ENCODE data around the gene ALAD.
"Not testable (repeated sequence)": the region's sequence is repeated elsewhere in the genome, so short reads cannot be mapped to it uniquely, and the experiment has no call there.

The ALAD gene

DNA sequence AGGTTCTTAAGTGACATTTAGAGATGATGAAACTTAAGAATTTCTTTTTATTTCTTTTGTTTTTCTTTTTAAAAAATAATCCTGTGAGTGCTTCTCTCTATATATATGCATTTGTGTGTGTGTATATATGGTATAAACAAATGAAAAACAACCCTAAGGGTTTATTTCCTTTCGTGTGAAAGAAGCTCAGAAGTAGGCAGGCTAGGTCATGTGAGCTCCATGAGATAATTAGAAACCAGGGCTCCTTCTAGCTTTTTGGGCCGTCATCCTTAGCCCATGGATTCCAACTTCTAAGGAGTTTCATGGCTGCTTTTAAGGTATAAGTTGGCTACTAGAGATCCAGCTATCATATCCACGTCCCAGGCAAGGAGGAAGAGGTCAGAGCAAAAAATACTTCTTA is 20.6 kb upstream of the ALAD start:
- H3K9me3 ChIP-seq (ENCODE audit: low read length) = no peaks in the 10 kb centered on the region
- H3K4me3 ChIP-seq (ENCODE audit: low read depth in 1 of 2, low read length in 2 of 2) = no peak overlapping the region
- no peak overlapping the region for H3K9ac ChIP-seq (ENCODE audit: low read length)
- H3K27me3 ChIP-seq (ENCODE audit: control insufficient read depth in 1 of 2, insufficient read depth in 2 of 2, low read length in 2 of 2) = no peaks in the 10 kb centered on the region
- no peak overlapping the region for H3K27ac ChIP-seq (ENCODE audit: low read depth, low read length)
- H3K4me1 ChIP-seq (ENCODE audit: insufficient read depth, low read length) = no peaks in the 10 kb centered on the region
- no peaks in the 10 kb centered on the region for H3K36me3 ChIP-seq (ENCODE audit: insufficient read depth, low read length)

DNA sequence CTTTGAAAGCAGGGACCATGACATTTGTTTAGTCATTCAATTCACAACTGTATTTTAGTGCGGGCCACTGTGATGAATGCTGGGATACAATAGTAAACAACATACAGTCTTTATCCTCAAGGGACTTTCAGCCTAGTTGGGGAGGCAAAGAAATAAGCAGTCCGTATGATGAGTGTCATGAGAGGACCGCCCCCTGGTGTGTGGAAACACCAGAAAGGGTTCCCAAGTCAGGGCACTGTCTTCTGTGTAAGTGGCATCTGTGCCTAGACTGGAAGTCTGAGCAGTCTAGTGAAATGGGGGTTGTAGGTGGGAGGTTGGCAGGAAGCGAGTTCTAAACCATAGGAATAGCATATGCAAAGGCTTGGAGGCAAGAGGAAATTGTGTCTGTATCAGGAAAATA is 16.3 kb upstream of the ALAD start:
- Histone ChIP-seq H3K27me3 (ENCODE audit: control insufficient read depth in 1 of 2, insufficient read depth in 2 of 2, low read length in 2 of 2) (no peaks in the 10 kb centered on the region), H3K36me3 (ENCODE audit: insufficient read depth, low read length) (no peaks in the 10 kb centered on the region), H3K4me3 (ENCODE audit: low read depth in 1 of 2, low read length in 2 of 2) (no peak overlapping the region), H3K9ac (ENCODE audit: low read length) (no peak overlapping the region), H3K4me1 (ENCODE audit: insufficient read depth, low read length) (no peaks in the 10 kb centered on the region), H3K27ac (ENCODE audit: low read depth, low read length) (no peak overlapping the region), H3K9me3 (ENCODE audit: low read length) (no peaks in the 10 kb centered on the region)

DNA sequence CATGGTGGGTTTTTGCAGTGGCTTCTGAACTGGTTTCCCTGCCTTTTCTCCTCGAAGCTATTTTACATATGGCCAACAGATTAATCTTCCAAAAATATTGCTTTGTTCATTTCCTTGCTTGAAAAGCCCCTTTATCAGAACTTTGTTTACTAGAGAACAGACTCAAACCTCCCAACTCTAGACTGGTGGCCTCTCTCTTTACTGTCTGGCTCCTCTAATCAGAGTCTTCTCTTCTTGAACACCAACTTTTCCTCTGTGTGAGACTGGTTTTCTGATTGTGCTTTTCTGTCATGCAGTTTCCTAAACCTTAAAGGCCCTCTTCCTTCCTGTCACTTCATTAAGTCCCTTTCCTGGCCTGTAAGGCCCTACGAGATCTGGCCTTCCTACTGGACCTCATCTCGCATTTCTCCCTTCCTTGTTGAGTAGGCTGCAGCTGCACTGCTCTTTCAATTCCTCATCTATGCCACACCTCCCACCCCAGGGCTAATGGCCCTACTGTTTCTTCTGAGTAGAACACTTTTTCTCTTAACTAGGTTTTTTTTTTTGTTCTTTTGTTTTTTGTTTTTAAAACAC is 15.2 kb upstream of the ALAD start:
- H3K4me3 ChIP-seq (ENCODE audit: low read depth in 1 of 2, low read length in 2 of 2) = no peak overlapping the region
- no peaks in the 10 kb centered on the region for H3K36me3 ChIP-seq (ENCODE audit: insufficient read depth, low read length)
- H3K27me3 ChIP-seq (ENCODE audit: control insufficient read depth in 1 of 2, insufficient read depth in 2 of 2, low read length in 2 of 2) = no peaks in the 10 kb centered on the region
- H3K4me1 ChIP-seq (ENCODE audit: insufficient read depth, low read length) = no peaks in the 10 kb centered on the region
- H3K27ac ChIP-seq (ENCODE audit: low read depth, low read length) = no peak overlapping the region
- H3K9me3 ChIP-seq (ENCODE audit: low read length) = no peaks in the 10 kb centered on the region
- no peak overlapping the region for H3K9ac ChIP-seq (ENCODE audit: low read length)

DNA sequence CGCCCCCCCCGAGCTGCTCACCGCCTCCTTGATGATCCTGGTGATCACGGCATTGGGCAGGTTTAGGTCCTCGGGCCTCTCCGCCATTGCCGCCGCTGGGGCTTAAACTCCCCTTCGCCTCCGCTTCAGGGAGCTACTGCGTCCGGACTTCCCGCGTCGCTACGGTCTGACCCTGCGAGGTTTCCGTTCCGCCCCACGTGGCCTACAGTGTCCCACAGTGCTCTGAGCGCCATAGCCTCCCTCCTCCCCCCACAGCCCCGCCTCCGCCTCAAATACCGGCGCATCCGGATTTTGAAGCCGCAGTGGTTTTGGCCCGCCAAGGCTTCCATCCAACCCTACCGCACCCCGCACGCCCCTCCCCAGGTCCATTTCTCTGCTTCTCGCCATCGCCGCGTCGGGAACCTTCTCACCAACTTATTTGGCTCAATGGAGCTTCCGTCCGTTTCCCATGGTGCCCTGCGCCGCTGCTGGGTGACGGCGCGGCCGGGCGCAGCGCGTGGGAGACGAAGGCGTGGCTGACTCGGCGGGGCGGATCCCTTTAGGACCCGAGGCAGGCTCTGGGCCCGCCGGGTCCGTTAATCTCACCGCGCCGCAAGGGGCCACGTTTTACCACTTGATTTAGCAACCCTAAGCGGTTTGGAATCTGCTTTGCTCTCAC is 9.3 kb upstream of the ALAD start, which contains the start of the genes C9orf43 and POLE3:
C9orf43 (plus strand) TSS at position 541 of the 658 bp plus-strand sequence. CDS start 2,747 bp downstream, outside the sequence.
POLE3 (minus strand) TSS at position 469 of the 658 bp plus-strand sequence; CDS start at position 87, 382 bp downstream.
- Histone ChIP-seq H3K27ac (ENCODE audit: low read depth, low read length) (peak within 1 kb of the TSS; percentile 99), H3K9me3 (ENCODE audit: low read length) (no peaks in the 10 kb centered on the region), H3K9ac (ENCODE audit: low read length) (peak within 1 kb of the TSS; percentile 100), H3K27me3 (ENCODE audit: control insufficient read depth in 1 of 2, insufficient read depth in 2 of 2, low read length in 2 of 2) (no peaks in the 10 kb centered on the region), H3K4me3 (ENCODE audit: low read depth in 1 of 2, low read length in 2 of 2) (peak within 1 kb of the TSS; percentile 72 to 95), H3K4me1 (ENCODE audit: insufficient read depth, low read length) (peaks cover 5% of the 10 kb centered on the region), H3K36me3 (ENCODE audit: insufficient read depth, low read length) (peaks cover 19% of the 10 kb centered on the region)

DNA sequence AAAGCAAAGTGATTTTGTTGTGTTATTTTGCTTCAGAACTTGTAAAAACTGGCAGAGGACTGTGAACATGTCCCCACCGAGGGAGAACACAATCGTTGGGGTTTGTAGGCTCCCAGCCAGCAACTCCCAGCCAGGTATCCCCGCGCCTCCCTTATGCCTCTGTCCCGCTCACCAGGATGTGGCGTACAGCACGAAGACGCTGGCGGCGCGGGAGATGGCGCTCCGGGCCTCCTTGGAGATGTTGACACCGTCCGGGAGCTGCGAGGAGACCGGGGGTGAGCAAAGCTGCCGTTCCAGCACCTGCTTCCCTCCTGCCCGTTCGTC is 8.8 kb upstream of the ALAD start:
- Histone ChIP-seq H3K27ac (ENCODE audit: low read depth, low read length) (peak overlapping the region; percentile 99), H3K4me3 (ENCODE audit: low read depth in 1 of 2, low read length in 2 of 2) (peak overlapping the region; percentile 72 to 95), H3K36me3 (ENCODE audit: insufficient read depth, low read length) (peaks cover 19% of the 10 kb centered on the region), H3K9ac (ENCODE audit: low read length) (peak overlapping the region; percentile 100), H3K27me3 (ENCODE audit: control insufficient read depth in 1 of 2, insufficient read depth in 2 of 2, low read length in 2 of 2) (no peaks in the 10 kb centered on the region), H3K9me3 (ENCODE audit: low read length) (no peaks in the 10 kb centered on the region), H3K4me1 (ENCODE audit: insufficient read depth, low read length) (peaks cover 5% of the 10 kb centered on the region)

DNA sequence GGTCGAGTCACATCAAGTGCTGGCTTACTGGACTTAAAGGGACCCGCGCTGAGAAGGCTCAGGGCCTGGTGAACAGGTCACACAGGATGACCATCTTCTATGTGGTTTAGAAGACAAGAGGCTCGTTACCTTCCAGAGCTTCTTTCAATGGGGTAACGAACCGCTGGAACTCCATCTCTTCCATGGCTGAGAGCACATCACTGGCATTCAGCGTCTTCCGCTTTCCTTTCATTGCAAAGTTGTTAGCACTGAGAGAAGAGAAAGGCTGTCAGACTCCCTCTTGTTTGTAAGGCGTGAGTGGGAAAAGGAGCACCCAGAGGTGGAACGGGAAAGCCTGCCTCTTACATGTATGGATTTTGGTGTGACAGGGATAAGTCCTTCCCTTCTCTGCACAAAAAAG is 8.4 kb upstream of the ALAD start:
- peaks cover 19% of the 10 kb centered on the region for H3K36me3 ChIP-seq (ENCODE audit: insufficient read depth, low read length)
- peak overlapping the region; percentile 99 for H3K27ac ChIP-seq (ENCODE audit: low read depth, low read length)
- no peaks in the 10 kb centered on the region for H3K9me3 ChIP-seq (ENCODE audit: low read length)
- H3K9ac ChIP-seq (ENCODE audit: low read length) = peak overlapping the region; percentile 100
- H3K4me3 ChIP-seq (ENCODE audit: low read depth in 1 of 2, low read length in 2 of 2) = peak overlapping the region; percentile 72 to 95
- peaks cover 5% of the 10 kb centered on the region for H3K4me1 ChIP-seq (ENCODE audit: insufficient read depth, low read length)
- H3K27me3 ChIP-seq (ENCODE audit: control insufficient read depth in 1 of 2, insufficient read depth in 2 of 2, low read length in 2 of 2) = no peaks in the 10 kb centered on the region

DNA sequence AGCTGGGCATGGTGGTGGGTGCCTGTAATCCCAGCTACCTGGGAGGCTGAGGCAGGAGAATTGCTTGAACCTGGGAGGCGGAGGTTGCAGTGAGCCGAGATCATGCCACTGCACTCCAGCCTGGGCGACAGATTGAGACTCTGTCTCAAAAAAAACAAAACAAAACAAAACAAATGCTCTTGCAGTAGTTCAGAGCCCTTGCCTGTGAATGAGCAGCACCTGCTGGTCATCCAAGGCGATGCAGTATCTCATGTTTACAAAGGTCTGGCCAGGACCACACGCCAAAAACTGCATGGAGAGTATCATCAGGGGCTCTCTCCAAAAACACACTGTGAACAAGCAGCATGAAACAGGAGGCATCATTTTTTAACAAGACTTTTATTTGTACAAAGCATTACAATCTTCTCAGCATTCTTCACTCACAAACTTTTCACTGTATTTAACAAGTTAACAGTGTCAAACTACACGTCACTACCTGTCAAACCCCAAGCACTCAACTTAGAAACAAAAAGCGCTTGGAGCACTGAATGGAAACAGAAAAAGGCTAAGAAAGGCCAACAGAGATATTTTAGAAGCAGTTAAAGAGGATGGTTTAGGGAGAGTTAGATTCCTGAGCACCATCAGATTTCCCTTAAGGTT is 5.9 kb upstream of the ALAD start:
- H3K27ac ChIP-seq (ENCODE audit: low read depth, low read length); H3K27me3 ChIP-seq (ENCODE audit: control insufficient read depth in 1 of 2, insufficient read depth in 2 of 2, low read length in 2 of 2); H3K4me3 ChIP-seq (ENCODE audit: low read depth in 1 of 2, low read length in 2 of 2); H3K4me1 ChIP-seq (ENCODE audit: insufficient read depth, low read length); H3K9ac ChIP-seq (ENCODE audit: low read length); H3K9me3 ChIP-seq (ENCODE audit: low read length): not testable (repeated sequence)
- peaks cover 19% of the 10 kb centered on the region for H3K36me3 ChIP-seq (ENCODE audit: insufficient read depth, low read length)

DNA sequence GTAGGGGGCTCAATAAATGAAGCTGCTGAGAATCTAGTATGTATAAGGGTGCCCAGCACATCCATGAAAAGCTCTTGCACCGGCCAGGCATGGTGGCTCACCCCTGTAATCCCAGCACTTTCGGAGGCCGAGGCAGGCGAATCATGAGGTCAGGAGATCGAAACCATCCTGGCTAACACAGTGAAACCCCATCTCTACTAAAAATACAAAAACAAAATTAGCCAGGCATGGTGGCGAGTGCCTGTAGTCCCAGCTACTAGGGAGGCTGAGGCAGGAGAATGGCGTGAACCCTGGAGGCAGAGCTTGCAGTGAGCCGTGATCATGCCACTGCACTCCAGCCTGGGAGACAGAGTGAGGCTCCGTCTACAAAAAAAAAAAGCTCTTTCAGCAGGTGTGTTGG is 5.3 kb upstream of the ALAD start:
- Histone ChIP-seq H3K4me1 (ENCODE audit: insufficient read depth, low read length) (peaks cover 10% of the 10 kb centered on the region), H3K36me3 (ENCODE audit: insufficient read depth, low read length) (peaks cover 19% of the 10 kb centered on the region)
- not testable (repeated sequence) for H3K9ac ChIP-seq (ENCODE audit: low read length); H3K9me3 ChIP-seq (ENCODE audit: low read length); H3K27me3 ChIP-seq (ENCODE audit: control insufficient read depth in 1 of 2, insufficient read depth in 2 of 2, low read length in 2 of 2); H3K4me3 ChIP-seq (ENCODE audit: low read depth in 1 of 2, low read length in 2 of 2); H3K27ac ChIP-seq (ENCODE audit: low read depth, low read length)

DNA sequence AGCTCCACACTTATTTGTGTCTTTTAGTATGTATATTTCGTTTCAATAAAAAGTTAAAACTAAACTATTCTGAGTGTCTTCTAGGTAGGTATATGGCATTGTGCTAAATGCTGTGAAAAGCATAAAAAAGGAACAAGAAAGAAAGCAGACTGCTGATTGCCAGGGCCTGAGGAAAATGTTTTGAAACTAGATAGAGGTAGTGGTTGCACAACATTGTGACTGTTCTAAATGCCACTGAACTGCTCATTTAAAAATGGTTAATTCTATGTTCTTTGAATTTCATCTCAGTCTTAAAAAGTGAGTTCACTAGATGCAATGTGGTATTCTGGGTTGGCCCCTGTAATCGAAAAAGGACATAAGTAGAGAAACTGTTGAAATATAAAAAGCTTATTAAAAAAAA is 2.6 kb upstream of the ALAD start:
- peaks cover 17% of the 10 kb centered on the region for H3K4me1 ChIP-seq (ENCODE audit: insufficient read depth, low read length)
- H3K4me3 ChIP-seq (ENCODE audit: low read depth in 1 of 2, low read length in 2 of 2) = no peak overlapping the region
- H3K27me3 ChIP-seq (ENCODE audit: control insufficient read depth in 1 of 2, insufficient read depth in 2 of 2, low read length in 2 of 2) = no peaks in the 10 kb centered on the region
- H3K36me3 ChIP-seq (ENCODE audit: insufficient read depth, low read length) = peaks cover 14% of the 10 kb centered on the region
- no peaks in the 10 kb centered on the region for H3K9me3 ChIP-seq (ENCODE audit: low read length)
- no peak overlapping the region for H3K9ac ChIP-seq (ENCODE audit: low read length)
- no peak overlapping the region for H3K27ac ChIP-seq (ENCODE audit: low read depth, low read length)

DNA sequence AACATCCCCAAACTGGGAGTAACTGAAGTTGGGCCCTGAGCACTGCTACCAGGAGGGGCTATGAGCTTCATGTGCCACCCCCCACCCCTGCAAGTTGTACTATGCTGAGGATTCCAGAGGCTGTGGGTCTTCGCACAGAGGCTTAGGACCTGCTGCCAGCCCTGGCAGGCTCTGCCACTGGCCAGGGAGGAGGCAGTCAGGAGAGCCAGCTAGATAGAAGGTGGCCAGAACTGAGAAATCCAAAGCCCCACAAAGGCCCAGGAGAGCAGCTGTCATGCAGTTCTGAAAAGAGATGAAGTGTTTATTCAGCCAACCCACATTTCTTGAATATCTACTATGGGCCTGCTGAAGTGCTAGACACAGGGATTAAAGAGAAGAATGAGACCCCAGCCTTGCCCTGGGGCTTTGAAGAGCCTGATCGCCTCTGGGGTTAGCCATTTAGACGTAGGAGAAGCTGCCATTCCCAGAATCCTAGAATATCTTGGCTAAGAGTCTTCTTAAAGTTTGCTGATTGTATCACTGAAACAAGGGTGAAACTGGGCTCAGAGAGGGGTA is 1.4 kb downstream of the ALAD start:
- H3K27me3 ChIP-seq (ENCODE audit: control insufficient read depth in 1 of 2, insufficient read depth in 2 of 2, low read length in 2 of 2) = no peaks in the 10 kb centered on the region
- peak overlapping the region in 1 of 2 donors; percentile 78 for H3K4me3 ChIP-seq (ENCODE audit: low read depth in 1 of 2, low read length in 2 of 2)
- no peak overlapping the region for H3K9ac ChIP-seq (ENCODE audit: low read length)

DNA sequence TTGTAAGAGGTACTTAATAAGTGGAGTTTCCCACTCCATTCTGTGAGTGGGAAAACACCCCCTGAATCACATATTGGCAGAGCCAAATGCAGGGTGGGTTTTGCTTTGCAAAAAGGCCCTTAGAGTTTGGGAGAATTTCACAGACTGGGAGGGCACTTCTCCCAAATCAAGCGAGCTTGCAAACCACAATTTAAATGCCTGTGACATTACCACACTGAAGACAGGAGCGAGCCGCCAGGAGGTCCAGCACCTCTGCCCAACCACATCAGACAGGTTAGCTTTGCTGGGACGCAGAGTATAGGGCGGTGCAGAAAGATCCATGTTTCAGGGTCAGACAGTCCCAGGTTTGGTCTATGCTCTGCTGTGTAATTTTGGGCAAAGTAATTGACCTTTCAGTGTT is 2.3 kb downstream of the ALAD start:
- Histone ChIP-seq H3K4me3 (ENCODE audit: low read depth in 1 of 2, low read length in 2 of 2) (no peak overlapping the region), H3K27ac (ENCODE audit: low read depth, low read length) (no peak overlapping the region), H3K9me3 (ENCODE audit: low read length) (no peaks in the 10 kb centered on the region), H3K27me3 (ENCODE audit: control insufficient read depth in 1 of 2, insufficient read depth in 2 of 2, low read length in 2 of 2) (no peaks in the 10 kb centered on the region), H3K4me1 (ENCODE audit: insufficient read depth, low read length) (peaks cover 17% of the 10 kb centered on the region), H3K36me3 (ENCODE audit: insufficient read depth, low read length) (no peaks in the 10 kb centered on the region), H3K9ac (ENCODE audit: low read length) (no peak overlapping the region)

More for the DNA sequence above, 1.4 kb downstream of the ALAD start:
- Histone ChIP-seq H3K36me3 (ENCODE audit: insufficient read depth, low read length) (no peaks in the 10 kb centered on the region), H3K9me3 (ENCODE audit: low read length) (no peaks in the 10 kb centered on the region), H3K27ac (ENCODE audit: low read depth, low read length) (no peak overlapping the region), H3K4me1 (ENCODE audit: insufficient read depth, low read length) (peaks cover 17% of the 10 kb centered on the region)
